Adrenal gland (tissue), 12 donors: ENCODE results near the gene LRIF1. TPM values are rescaled to one million over a fixed set of nuclear protein-coding genes. Genes with fewer than 3 reads are reported as not detected.
"Not testable (repeated sequence)": the region's sequence is repeated elsewhere in the genome, so short reads cannot be mapped to it uniquely, and the experiment has no call there.

Source experiments
- DNase-seq, 7 donors: peaks; one replicate each; pipeline ENCODE4 v3.0.0-alpha.2; 2019 to 2020
- H3K27ac ChIP-seq, 5 donors: fragments of 200-600 bp; sonication (generic) in 4 of 5; 1 replicate in 3 of 5; 2 replicates in 2 of 5; pipeline versions ENCODE4 v1.5.1 to v1.8.0; 2016 to 2020; ENCODE audit warnings: mild to moderate bottlenecking in 1 of 5
- H3K27me3 ChIP-seq: fragments of 200-600 bp; 2 replicates; pipeline ENCODE4 v1.8.0; 2021
- H3K36me3 ChIP-seq, 2 donors: fragments of 200-600 bp; replicated peaks in 1 of 2; 1 replicate in 1 of 2; 2 replicates in 1 of 2; pipeline versions ENCODE4 v1.5.1 to v1.8.0; 2018 to 2022
- H3K4me1 ChIP-seq, 2 donors: fragments of 200-600 bp; replicated peaks in 1 of 2; 1 replicate in 1 of 2; 2 replicates in 1 of 2; pipeline versions ENCODE4 v1.5.1 to v1.8.0; 2018 to 2021
- H3K4me3 ChIP-seq, 4 donors: fragments of 200-600 bp; sonication (generic) in 3 of 4; one replicate each; pipeline ENCODE4 v1.5.1; 2016 to 2018
- H3K9me3 ChIP-seq, 3 donors: fragments of 200-600 bp; sonication (generic) in 1 of 3; replicated peaks in 1 of 3; 1 replicate in 2 of 3; 2 replicates in 1 of 3; pipeline versions ENCODE4 v1.5.1 to v1.8.0; 2016 to 2021
- POLR2A ChIP-seq, 2 donors: fragments of 450-650 bp; IDR thresholded peaks; one replicate each; pipeline ENCODE4 v1.6.1; 2017; ENCODE audit warnings: antibody characterized with exemption in 2 of 2, mild to moderate bottlenecking in 2 of 2, moderate library complexity in 1 of 2
- WGBS, 4 donors: extraction: QIAGEN DNeasy Blood & Tissue Kit in 2 of 4; methylation state at CpG; one replicate each; pipeline versions ENCODE4 v1.1.5 to v1.1.7; 2013 to 2017; 5-methylcytosine and 5-hydroxymethylcytosine counted together
- intact Hi-C, 2 donors: fragments of 100-400 bp; cut with DNase I; formaldehyde crosslinking; loops; one replicate each; pipeline versions ENCODE4 v1.14.1 to v1.15.0; 2022 to 2023
- polyA plus RNA-seq, 3 donors: library from polyadenylated mRNA; stranded (reverse); fragments of 200-250 nt in 2 of 3; fragments of 350-450 nt in 1 of 3; fragmentation: Illumina TruSeq in 1 of 3; extraction: RNeasy Lipid Tissue Mini Kit (QIAGEN cat#74804) in 1 of 3; gene quantifications; one replicate each; pipeline ENCODE4 v1.2.3, GENCODE V29; 2013 to 2014
- total RNA-seq, 9 donors: library from RNA; depleted of rRNA in 4 of 9; stranded (reverse); fragments of >200 nt in 4 of 9; fragments of 120-200 nt in 1 of 9; fragmentation: NEBNext Ultra II Directional in 1 of 9; extraction: Animal tissue kit (Norgen Biotek cat#: 25700) in 1 of 9; gene quantifications; one replicate each; pipeline versions ENCODE4 v1.1.0 to v1.2.4, GENCODE V29; 2013 to 2023
- TF ChIP-seq, protein P1 (sequence below), 6 experiments: fragments of 450-650 bp in 4 of 6; fragments of 200-600 bp in 2 of 6; sonication (generic) in 1 of 6; IDR thresholded peaks; 1 replicate in 5 of 6; 2 replicates in 1 of 6; pipeline versions ENCODE4 v1.5.1 to v1.8.0; 2016 to 2021; ENCODE audit warnings: antibody characterized with exemption in 6 of 6, mild to moderate bottlenecking in 2 of 6, moderate library complexity in 1 of 6
- donor health status: healthy with polysubstance abuse.
- donor health status: Bipolar disorder and iron deficiency.
- donor health status: DM: yes; HTN: yes; CAD: no.
- donor health status: DM: no; HTN: no; CAD: no.
- donor health status: DM: no; HTN: no; CAD: no.
- donor health status: DM: yes; HTN: yes; CAD: no.

LRIF1 gene
- total and polyA plus RNA-seq, 12 donors = 5.8 to 20.5 (median 9.1) TPM

DNA sequence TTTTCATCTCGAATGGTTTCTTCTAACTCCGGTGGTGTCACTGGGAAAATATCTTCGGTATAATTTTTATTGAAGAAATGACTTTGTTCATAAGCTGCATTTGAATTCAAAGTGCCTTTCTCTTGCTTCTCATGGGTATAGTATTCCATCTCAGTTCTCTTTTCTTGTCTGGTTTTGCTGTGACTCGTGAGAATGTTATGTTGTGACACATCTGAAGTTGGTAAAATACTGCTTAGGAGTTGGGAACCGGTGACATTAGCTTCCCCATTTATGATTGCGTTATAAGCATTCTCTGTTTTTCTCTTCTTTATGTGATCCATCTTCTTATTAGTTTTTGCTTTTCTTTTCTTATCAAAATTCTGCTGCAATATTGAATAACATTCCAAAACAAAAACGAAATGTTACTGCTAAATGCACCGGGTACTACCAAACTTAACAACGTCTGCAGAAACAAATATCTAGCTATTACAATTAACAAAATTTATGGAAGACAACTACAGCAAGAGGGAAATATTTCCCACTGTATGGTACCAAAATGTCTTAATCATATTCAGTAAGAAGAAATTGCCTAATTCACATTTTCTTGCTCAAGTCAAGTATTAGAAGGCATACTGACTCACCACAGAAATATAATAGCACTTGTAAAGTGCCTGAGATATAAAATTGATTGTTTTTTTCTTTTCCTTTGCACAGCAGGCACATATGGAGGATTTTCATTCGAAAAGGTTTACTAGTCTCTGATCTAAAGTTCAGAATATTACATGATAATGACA, 15.5 kb downstream of the LRIF1 start:
- H3K4me3 ChIP-seq = no peak overlapping the region
- TF ChIP-seq POLR2A (IDR thresholded peaks at IDR 0.05) = no peak
- TF ChIP-seq, protein P1, sequence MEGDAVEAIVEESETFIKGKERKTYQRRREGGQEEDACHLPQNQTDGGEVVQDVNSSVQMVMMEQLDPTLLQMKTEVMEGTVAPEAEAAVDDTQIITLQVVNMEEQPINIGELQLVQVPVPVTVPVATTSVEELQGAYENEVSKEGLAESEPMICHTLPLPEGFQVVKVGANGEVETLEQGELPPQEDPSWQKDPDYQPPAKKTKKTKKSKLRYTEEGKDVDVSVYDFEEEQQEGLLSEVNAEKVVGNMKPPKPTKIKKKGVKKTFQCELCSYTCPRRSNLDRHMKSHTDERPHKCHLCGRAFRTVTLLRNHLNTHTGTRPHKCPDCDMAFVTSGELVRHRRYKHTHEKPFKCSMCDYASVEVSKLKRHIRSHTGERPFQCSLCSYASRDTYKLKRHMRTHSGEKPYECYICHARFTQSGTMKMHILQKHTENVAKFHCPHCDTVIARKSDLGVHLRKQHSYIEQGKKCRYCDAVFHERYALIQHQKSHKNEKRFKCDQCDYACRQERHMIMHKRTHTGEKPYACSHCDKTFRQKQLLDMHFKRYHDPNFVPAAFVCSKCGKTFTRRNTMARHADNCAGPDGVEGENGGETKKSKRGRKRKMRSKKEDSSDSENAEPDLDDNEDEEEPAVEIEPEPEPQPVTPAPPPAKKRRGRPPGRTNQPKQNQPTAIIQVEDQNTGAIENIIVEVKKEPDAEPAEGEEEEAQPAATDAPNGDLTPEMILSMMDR (IDR thresholded peaks at IDR 0.05) = no peak
- DNase-seq = no peak
- no peaks in the 10 kb centered on the region for H3K4me1 ChIP-seq
- intact Hi-C loops = no loop called here
- no peaks in the 10 kb centered on the region for H3K9me3 ChIP-seq
- H3K36me3 ChIP-seq = no peaks in the 10 kb centered on the region
- no peaks in the 10 kb centered on the region for H3K27me3 ChIP-seq
- no peak overlapping the region for H3K27ac ChIP-seq
- 92 to 95% (median 93%) methylated on average over 10 of the region's 10 CpGs for WGBS, 4 donors

DNA sequence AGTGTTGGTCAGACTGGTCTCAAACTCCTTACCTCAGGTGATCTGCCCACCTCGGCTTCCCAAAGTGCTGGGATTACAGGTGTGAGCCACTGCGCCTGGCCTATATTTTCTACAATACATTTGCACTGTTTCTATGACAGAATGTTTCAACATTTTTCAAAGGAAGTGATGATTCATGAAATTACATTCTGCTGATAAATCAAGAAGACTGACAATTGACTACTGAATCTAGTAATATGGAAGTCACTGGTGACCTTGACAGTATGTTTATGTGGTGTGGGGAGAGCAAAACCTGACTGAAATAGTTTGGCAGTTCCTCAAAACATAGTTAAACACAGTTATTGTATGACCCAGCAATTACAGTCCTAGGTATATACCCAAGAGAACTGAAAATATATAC, 18.1 kb downstream of the LRIF1 start:
- no peak overlapping the region for H3K27ac ChIP-seq
- no peak for DNase-seq

DNA sequence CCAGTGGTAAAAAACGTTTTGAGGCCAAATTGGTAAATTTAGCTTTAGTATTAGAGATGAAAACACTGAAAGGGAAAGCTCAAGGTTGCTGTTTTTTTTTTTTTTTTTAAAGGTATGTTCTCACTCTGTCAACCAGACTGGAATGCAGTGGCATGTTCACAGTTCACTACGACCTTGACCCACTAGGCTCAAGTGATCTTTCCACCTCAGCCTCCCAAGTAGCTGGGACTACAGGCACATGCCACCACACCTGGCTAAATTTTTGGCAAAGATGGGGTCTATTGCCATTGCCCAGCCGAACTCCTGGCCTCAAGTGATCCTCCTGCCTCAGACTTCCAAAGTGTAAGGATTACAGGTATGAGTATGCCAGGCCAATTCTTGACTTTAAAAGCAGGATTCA, 18.9 kb downstream of the LRIF1 start:
- intact Hi-C loops = no loop called here
- 56 to 64% (median 59%) methylated on average over 3 of the region's 3 CpGs for WGBS, 4 donors
- no peak for DNase-seq
- H3K4me3 ChIP-seq = no peak overlapping the region
- H3K4me1 ChIP-seq = no peaks in the 10 kb centered on the region
- no peaks in the 10 kb centered on the region for H3K36me3 ChIP-seq
- no peaks in the 10 kb centered on the region for H3K27me3 ChIP-seq
- H3K9me3 ChIP-seq = no peaks in the 10 kb centered on the region
- no peak overlapping the region for H3K27ac ChIP-seq
- TF ChIP-seq, protein P1 (IDR thresholded peaks at IDR 0.05) = no peak
- no peak for TF ChIP-seq POLR2A (IDR thresholded peaks at IDR 0.05)

More for the DNA sequence above, 18.1 kb downstream of the LRIF1 start:
- WGBS, 4 donors = 94 to 100% (median 96%) methylated on average over 2 of the region's 2 CpGs
- Histone ChIP-seq H3K27me3 (no peaks in the 10 kb centered on the region), H3K9me3 (no peaks in the 10 kb centered on the region), H3K4me3 (no peak overlapping the region), H3K36me3 (no peaks in the 10 kb centered on the region), H3K4me1 (no peaks in the 10 kb centered on the region)
- intact Hi-C loops = no loop called here
- no peak for TF ChIP-seq POLR2A (IDR thresholded peaks at IDR 0.05)
- TF ChIP-seq, protein P1 (IDR thresholded peaks at IDR 0.05) = no peak

DNA sequence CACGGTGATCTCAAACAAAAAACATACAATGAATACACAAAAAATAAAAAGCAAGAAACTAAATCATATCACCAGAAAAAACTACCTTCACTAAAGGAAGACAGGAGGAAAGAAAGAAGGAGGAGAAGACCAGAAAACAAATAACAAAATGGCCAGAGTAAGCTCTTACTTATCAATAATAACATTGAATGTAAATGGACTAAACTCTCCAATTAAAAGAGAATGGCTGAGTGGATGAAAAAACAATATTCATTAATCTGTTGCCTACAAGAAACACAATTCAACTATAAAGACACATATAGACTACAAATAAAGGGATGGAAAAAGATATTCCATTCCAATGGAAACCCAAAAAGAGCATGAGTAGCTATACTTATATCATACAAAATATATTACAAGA, 27.2 kb downstream of the LRIF1 start:
- WGBS, 4 donors = 81 to 89% (median 84%) methylated on average over 1 of the region's 1 CpG
- H3K4me3 ChIP-seq = no peak overlapping the region
- no peak for DNase-seq
- intact Hi-C loops = no loop called here
- no peaks in the 10 kb centered on the region for H3K9me3 ChIP-seq
- H3K27ac ChIP-seq = no peak overlapping the region
- H3K4me1 ChIP-seq = no peaks in the 10 kb centered on the region
- no peaks in the 10 kb centered on the region for H3K36me3 ChIP-seq
- TF ChIP-seq, protein P1 (IDR thresholded peaks at IDR 0.05) = no peak
- no peak for TF ChIP-seq POLR2A (IDR thresholded peaks at IDR 0.05)
- no peaks in the 10 kb centered on the region for H3K27me3 ChIP-seq

DNA sequence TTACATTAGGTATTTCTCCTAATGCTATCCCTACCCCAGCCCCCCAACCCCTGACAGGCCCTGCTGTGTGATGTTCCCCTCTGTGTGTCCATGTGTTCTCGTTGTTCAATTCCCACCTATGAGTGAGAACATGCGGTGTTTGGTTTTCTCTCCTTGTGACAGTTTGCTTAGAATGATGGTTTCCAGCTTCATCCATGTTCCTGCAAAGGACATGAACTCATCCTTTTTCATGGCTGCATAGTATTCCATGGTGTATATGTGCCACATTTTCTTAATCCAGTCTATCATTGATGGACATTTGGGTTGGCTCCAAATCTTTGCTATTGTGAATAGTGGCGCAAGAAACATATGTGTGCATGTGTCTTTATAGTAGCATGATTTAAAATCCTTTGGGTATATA, 32.6 kb downstream of the LRIF1 start:
- DNase-seq, H3K36me3 ChIP-seq, H3K4me1 ChIP-seq, H3K9me3 ChIP-seq, H3K4me3 ChIP-seq, intact Hi-C loops, H3K27me3 ChIP-seq, H3K27ac ChIP-seq: not testable (repeated sequence)
- WGBS, 4 donors = 79 to 100% (median 92%) methylated on average over 3 of the region's 3 CpGs
